Retina (tissue), 1 donor: ENCODE results near the gene FES.

ENCODE experiments used
- DNase-seq: peaks from one replicate; pipeline ENCODE4 v3.0.0-alpha.2; 2016

Gene FES

DNA sequence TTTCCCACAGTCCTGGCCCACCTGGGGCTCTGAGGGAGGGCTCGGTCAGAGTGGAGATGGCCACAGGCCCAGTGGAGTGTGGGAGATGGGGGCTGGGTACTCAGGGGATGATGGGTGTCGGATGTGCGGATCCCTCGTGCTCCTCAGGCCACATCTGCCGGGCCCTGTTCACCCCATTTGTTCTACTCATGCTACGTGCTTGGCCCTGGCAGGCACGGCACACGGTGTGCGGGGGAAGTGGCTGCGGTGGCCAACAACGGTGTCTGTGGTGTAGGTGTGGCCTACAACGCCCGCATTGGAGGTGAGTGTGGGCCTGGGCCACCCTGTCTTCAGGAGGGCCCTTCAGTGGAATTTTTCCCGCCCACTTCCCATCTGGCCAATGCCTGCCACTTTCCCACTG lies 7.0 kb upstream of the FES start:
- DNase-seq = no peak

DNA sequence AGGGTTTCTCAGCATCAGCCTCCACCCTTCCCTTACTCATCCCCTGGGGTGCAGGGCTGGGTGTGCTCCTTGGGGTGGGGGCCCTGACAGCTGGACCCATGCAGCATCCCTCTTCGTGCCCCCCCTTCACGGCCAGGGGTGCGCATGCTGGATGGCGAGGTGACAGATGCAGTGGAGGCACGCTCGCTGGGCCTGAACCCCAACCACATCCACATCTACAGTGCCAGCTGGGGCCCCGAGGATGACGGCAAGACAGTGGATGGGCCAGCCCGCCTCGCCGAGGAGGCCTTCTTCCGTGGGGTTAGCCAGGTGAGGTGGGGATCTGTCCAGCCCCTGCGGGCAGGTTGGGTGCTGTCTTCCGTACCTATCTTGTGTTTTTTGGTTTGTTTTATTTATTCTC lies 6.3 kb upstream of the FES start:
- no peak for DNase-seq

DNA sequence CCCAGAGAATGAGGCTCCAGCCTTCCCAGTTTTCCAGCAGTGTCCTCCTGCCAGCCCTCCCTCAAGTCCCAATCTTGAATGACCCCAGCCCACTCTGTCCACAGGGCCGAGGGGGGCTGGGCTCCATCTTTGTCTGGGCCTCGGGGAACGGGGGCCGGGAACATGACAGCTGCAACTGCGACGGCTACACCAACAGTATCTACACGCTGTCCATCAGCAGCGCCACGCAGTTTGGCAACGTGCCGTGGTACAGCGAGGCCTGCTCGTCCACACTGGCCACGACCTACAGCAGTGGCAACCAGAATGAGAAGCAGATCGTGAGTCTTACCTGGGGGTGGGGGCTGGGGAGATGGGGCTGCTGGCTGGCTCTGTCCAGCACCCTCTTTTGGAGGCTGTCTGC lies 5.6 kb upstream of the FES start:
- DNase-seq = no peak

DNA sequence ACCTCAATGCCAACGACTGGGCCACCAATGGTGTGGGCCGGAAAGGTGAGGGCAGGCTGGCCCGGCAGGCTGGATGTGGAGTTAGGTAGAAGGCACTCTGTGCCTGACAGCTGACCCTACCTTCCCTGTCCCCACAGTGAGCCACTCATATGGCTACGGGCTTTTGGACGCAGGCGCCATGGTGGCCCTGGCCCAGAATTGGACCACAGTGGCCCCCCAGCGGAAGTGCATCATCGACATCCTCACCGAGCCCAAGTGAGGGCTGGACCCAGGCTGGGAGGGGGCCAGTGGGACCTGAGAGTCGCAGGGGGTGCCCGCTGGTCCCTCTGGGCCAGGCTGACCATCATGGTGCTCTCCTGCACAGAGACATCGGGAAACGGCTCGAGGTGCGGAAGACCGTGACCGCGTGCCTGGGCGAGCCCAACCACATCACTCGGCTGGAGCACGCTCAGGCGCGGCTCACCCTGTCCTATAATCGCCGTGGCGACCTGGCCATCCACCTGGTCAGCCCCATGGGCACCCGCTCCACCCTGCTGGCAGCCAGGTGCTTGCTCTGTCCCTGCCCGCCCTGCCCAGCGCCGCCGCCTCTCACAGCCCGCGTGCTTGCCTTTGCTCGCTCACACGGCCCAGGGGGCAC lies 4.5 kb upstream of the FES start:
- no peak for DNase-seq

DNA sequence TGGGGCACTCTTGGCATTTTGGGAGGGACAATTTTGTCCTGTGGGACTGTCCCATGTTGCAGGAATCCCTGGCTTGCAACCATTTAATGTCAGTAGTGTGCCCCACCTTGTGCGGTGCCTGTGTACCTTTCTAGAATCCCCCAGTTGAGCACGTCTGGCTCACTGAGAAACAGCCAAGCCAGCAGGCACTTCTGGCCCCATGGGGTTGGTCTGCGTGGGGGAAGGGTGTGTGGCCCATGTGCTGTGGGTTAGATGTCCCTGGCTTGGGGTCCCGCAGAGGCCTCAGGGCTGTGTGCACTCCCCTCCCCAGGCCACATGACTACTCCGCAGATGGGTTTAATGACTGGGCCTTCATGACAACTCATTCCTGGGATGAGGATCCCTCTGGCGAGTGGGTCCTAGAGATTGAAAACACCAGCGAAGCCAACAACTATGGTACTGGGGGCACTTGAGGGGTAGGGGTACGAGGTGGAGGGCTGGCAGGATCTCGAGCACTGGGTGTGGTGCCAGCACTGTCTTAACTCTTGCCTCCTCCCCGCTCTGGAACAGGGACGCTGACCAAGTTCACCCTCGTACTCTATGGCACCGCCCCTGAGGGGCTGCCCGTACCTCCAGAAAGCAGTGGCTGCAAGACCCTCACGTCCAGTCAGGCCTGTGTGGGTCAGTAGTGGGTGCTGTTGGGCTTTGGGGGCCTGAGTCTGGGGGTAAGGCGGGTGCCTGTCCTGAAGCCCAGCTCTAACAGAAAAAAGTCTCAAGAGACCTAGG lies 3.7 kb upstream of the FES start:
- no peak for DNase-seq

DNA sequence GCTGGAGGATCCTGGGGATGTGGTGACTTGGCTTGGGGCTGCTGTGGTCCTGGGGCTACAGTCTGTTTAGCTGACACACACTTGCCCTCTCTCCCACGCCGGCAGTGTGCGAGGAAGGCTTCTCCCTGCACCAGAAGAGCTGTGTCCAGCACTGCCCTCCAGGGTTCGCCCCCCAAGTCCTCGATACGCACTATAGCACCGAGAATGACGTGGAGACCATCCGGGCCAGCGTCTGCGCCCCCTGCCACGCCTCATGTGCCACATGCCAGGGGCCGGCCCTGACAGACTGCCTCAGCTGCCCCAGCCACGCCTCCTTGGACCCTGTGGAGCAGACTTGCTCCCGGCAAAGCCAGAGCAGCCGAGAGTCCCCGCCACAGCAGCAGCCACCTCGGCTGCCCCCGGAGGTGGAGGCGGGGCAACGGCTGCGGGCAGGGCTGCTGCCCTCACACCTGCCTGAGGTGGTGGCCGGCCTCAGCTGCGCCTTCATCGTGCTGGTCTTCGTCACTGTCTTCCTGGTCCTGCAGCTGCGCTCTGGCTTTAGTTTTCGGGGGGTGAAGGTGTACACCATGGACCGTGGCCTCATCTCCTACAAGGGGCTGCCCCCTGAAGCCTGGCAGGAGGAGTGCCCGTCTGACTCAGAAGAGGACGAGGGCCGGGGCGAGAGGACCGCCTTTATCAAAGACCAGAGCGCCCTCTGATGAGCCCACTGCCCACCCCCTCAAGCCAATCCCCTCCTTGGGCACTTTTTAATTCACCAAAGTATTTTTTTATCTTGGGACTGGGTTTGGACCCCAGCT lies 2.9 kb upstream of the FES start:
- DNase-seq = no peak

DNA sequence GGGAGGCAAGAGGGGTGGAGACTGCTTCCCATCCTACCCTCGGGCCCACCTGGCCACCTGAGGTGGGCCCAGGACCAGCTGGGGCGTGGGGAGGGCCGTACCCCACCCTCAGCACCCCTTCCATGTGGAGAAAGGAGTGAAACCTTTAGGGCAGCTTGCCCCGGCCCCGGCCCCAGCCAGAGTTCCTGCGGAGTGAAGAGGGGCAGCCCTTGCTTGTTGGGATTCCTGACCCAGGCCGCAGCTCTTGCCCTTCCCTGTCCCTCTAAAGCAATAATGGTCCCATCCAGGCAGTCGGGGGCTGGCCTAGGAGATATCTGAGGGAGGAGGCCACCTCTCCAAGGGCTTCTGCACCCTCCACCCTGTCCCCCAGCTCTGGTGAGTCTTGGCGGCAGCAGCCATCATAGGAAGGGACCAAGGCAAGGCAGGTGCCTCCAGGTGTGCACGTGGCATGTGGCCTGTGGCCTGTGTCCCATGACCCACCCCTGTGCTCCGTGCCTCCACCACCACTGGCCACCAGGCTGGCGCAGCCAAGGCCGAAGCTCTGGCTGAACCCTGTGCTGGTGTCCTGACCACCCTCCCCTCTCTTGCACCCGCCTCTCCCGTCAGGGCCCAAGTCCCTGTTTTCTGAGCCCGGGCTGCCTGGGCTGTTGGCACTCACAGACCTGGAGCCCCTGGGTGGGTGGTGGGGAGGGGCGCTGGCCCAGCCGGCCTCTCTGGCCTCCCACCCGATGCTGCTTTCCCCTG lies 2.2 kb upstream of the FES start:
- no peak for DNase-seq

DNA sequence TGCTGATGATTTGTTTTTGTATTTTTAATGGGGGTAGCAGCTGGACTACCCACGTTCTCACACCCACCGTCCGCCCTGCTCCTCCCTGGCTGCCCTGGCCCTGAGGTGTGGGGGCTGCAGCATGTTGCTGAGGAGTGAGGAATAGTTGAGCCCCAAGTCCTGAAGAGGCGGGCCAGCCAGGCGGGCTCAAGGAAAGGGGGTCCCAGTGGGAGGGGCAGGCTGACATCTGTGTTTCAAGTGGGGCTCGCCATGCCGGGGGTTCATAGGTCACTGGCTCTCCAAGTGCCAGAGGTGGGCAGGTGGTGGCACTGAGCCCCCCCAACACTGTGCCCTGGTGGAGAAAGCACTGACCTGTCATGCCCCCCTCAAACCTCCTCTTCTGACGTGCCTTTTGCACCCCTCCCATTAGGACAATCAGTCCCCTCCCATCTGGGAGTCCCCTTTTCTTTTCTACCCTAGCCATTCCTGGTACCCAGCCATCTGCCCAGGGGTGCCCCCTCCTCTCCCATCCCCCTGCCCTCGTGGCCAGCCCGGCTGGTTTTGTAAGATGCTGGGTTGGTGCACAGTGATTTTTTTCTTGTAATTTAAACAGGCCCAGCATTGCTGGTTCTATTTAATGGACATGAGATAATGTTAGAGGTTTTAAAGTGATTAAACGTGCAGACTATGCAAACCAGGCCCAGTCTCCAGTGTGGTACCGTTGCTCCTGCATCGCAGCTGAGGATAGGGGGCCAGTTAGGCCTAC lies 1.4 kb upstream of the FES start:
- no peak for DNase-seq

DNA sequence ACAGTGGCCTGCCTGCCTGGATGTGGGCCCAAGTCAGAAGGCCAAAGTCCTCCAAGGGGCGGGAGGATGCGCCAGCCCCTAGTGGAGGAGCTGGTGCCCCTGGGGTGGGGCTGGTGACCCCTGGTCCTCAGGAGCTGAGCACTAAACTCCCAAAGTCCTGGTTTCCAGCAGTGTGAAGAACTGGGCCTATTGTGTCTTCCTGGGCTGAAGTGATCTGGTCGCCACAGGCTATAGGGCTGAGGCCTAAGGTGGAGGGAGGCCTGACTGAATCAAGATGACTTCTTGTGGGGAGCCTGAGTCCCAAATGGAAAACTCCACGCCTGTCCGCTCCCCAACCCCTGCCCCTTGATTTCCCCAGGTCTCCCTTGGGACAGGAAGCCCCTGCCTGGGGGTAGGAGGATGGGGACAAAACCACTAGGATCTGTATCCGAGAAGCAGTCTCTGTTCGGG lies 753 bp upstream of the FES start:
- DNase-seq = peak; percentile 43

DNA sequence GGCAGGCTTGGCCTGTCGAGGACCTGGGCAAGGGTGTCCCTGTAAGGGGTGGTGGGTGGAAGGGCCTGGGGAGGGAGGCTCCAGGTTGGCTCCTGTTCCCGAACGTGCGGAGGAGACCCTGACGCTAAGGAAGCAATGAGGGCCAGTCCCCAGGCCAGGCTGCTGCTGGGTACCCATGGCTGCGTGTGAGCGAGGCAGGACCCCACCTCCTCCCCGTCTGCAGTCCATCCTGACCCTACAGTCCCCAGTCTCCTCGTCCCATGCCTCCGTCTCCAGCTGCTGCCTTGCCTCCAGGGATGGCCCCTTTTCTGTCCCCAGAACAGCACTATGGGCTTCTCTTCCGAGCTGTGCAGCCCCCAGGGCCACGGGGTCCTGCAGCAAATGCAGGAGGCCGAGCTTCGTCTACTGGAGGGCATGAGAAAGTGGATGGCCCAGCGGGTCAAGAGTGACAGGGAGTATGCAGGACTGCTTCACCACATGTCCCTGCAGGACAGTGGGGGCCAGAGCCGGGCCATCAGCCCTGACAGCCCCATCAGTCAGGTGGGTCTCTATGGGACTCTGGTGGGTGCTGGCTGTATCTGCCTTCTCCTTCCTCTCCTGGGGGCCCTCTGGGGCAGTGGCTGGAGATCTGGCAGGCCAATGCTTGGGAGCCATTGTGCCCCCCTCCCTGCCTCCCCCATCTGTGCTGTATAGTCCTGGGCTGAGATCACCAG lies 571 bp downstream of the FES start:
- DNase-seq = peak; percentile 59

DNA sequence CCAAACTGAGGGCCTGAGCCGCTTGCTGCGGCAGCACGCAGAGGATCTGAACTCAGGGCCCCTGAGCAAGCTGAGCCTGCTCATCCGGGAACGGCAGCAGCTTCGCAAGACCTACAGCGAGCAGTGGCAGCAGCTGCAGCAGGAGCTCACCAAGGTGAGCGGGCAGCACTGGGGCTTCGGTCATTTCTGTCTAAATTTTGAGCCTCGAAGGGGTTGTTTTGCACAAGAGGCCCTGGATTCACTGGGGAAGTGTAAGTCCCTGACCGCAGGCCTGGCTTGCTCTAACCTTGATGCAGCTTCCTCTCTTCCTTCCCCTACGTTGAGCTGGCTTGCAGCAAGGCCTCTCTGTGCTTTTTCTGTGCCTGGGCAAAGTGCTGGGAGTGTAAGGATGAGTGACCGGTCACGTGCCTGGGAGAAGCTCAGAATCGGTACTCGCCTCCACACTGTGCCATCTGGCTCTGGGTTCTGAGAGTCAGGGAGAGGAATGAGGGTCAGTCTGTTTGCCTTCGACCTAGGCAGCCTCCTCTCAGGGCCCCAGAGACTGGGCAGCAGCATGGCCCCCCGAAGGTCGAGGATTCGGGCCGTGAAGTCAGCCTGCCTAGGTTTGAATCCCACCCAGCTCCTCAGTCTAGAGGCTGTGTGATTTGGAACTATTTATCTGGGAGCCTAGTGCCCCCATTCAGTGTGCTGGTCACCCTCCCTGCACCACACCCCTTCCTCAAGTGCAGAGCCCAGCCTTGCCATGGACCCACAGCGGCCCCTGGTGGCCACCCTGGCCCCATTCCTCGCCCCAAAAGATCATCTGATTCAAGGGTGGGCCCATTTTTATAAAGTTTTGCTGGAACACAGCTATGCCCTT lies 1.4 kb downstream of the FES start:
- DNase-seq = peak; percentile 88

DNA sequence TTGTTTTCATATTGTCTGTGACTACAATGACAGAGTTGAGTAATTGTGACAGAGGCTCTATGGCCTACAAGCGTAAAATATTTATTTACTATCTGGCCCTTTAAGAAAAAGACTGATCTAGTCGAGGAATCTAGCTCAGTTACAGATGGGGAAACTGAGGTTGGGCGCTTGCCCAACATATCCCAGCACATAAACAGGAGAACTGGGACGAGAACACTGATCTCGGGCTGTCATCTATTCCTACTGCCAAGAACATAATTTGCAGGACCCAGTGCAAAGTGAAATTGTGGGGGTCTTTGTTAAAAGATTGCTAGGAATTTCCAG lies 1.9 kb downstream of the FES start:
- no peak for DNase-seq

DNA sequence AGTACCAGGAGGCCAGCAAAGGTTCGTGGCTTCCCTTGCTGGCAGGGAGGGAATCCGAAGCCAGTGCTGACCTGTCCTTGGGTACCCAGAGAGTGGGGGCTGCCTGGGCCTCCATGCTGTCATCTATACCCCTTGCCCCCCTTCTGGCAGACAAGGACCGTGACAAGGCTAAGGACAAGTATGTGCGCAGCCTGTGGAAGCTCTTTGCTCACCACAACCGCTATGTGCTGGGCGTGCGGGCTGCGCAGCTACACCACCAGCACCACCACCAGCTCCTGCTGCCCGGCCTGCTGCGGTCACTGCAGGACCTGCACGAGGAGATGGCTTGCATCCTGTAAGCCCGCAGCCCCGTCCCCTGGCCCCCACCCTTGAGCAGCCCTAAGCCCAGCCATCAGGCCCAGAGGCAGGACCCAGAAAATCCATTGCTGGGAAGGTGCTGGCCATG lies 2.8 kb downstream of the FES start:
- no peak for DNase-seq

DNA sequence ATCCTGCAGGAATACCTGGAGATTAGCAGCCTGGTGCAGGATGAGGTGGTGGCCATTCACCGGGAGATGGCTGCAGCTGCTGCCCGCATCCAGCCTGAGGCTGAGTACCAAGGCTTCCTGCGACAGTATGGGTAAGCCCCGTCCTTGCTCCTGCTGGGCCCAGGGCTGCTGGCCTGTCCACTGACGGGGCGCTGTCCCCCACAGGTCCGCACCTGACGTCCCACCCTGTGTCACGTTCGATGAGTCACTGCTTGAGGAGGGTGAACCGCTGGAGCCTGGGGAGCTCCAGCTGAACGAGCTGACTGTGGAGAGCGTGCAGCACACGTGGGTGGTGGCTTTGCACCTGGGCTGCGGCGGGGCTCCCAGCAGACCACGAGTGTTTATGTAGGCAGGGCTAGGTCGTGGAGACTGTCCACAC lies 5.0 kb downstream of the FES start:
- no peak for DNase-seq

DNA sequence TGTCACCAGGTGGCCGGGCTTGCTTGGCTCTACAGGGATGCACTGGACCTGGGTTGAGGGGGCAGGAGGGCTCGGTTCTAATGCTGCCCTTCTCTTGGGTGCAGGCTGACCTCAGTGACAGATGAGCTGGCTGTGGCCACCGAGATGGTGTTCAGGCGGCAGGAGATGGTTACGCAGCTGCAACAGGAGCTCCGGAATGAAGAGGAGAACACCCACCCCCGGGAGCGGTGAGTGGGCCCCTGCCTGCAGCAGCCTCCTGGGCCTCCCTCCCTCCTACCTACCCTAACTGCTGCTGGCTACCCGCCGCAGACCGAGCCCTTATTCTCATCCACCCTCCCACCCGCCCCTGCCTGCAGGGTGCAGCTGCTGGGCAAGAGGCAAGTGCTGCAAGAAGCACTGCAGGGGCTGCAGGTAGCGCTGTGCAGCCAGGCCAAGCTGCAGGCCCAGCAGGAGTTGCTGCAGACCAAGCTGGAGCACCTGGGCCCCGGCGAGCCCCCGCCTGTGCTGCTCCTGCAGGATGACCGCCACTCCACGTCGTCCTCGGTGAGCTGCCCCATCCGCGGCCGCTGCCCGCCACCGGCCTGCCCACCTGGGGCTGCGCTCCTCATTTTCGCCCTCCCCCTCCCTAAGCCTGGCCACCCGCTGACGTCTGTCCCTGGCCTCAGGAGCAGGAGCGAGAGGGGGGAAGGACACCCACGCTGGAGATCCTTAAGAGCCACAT lies 5.6 kb downstream of the FES start:
- DNase-seq = no peak

DNA sequence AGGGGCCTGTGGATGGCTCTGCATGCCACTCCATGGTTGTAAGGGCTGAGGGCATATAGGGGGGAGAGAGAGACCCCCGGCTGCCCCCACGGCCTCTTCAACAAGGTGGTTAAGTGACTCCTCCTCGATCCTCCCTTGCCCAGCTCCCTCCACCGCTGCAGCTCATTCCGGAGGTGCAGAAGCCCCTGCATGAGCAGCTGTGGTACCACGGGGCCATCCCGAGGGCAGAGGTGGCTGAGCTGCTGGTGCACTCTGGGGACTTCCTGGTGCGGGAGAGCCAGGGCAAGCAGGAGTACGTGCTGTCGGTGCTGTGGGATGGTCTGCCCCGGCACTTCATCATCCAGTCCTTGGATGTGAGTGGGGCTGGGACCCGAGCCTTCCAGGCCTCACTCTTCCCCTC lies 6.5 kb downstream of the FES start:
- no peak for DNase-seq

DNA sequence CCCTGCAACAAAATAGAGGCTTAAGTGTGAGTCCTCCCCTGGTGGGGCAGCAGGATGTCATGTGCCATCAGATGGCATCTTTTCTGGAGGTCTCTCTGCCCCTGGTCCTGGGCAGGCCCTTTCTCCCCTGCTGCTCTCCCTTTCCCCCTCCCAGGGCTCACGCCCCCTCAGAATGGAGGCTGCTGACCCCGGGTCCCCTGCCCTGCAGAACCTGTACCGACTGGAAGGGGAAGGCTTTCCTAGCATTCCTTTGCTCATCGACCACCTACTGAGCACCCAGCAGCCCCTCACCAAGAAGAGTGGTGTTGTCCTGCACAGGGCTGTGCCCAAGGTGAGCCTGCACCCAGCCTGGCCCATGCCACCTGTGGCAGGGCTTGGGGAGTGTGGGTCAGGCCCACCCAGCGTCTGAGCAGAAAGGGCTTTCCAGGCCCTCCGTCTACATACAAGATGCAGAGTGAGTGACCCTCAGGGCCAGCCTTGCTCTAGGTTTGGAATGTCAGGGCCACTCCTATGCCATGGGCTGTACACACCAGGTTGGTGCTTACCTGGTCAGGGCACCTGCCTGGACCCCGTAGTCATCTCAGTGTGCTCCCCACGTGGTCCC lies 7.1 kb downstream of the FES start:
- DNase-seq = no peak

DNA sequence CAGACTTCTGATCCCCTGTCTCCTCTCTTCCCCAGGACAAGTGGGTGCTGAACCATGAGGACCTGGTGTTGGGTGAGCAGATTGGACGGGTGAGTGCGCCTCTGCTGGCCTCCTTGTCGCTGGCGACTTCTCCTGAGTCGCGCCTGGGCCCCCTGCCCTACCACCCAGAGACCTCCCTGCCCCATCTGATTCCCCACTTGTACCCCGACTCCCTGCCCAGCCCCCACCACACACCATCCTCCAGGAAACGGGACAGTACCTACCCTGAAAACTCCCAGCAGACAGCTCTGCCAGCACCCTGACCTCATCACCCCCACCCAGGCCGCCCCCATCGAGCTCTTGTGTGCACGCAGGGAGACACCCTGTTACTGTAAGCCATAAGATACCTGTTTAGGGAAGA lies 7.7 kb downstream of the FES start:
- DNase-seq = no peak

DNA sequence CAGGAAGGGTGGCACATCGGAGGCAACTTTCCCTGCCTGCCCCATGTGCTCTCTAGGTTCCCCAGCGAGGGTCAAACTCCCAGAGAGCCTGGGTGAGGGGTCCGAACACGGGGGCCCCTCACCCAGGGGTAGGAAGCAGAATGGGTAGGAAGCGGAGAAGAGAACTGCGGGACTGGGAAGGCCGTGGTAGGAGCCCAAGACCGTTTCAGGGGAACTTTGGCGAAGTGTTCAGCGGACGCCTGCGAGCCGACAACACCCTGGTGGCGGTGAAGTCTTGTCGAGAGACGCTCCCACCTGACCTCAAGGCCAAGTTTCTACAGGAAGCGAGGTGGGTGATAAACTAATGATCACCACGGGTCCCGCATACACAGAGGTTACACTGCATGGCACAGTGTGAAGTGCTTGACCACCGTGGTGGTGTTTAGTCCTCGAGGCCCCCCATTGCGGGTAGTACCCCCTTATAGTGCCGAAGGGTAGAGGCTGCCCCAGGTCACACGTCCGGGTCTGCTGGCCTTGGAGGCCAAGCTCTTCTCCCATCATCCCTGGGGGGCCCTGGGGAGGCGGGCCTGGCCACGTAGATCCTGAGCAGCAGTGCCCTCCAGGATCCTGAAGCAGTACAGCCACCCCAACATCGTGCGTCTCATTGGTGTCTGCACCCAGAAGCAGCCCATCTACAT lies 8.3 kb downstream of the FES start:
- DNase-seq = no peak
